ENCODE measurements around the gene LRRC53. TPM values are rescaled to one million over a fixed set of nuclear protein-coding genes. Genes with fewer than 3 reads are reported as not detected.

Gene LRRC53
- polyA plus RNA-seq, 2 of the 4 experiments (the other 2 are of a cell fraction): not detected

- no peak for TF ChIP-seq SMC3 (IDR thresholded peaks at IDR 0.05)
Observed at GRCh38 chr1:74457253-74457652, 55.2 kb downstream of the LRRC53 start (continued).

- Histone ChIP-seq H3K4me3 (no peak overlapping the region), H3K27ac (no peak overlapping the region), H3K9me3 (no peaks in the 10 kb centered on the region), H3K4me2 (no peak overlapping the region), H3K4me1 (no peaks in the 10 kb centered on the region)
- no peak for TF ChIP-seq FOSL2 (IDR thresholded peaks at IDR 0.05)
- no peak for TF ChIP-seq FOSL2 (CRISPR knock-in tag; IDR thresholded peaks at IDR 0.05)
- TF ChIP-seq ZNF302 (CRISPR knock-in tag; IDR thresholded peaks at IDR 0.05): no peak
- no peak for TF ChIP-seq HOXA7 (CRISPR knock-in tag; IDR thresholded peaks at IDR 0.05)
- no peak for TF ChIP-seq JUNB (IDR thresholded peaks at IDR 0.05)
- no peak for TF ChIP-seq NR3C1 (IDR thresholded peaks at IDR 0.05)
- no peak for TF ChIP-seq CTCF (IDR thresholded peaks at IDR 0.05)
- no peak for TF ChIP-seq PHF8 (IDR thresholded peaks at IDR 0.05; ENCODE audit: borderline replicate concordance, low read depth)
- no peak for TF ChIP-seq EP300 (IDR thresholded peaks at IDR 0.05)
- no peak for TF ChIP-seq HMGXB4 (CRISPR knock-in tag; IDR thresholded peaks at IDR 0.05; ENCODE audit: borderline replicate concordance)
- no peak for TF ChIP-seq POLR2AphosphoS2 (conservative IDR thresholded peaks at IDR 0.05; ENCODE audit: low read length)
- ChIA-PET POLR2A (no interaction called here), CTCF (interaction anchor here (0.8 kb wide), 1 partner anchor 10 kb away, joined by 3 read pairs; no protein-coding TSS in a partner anchor)
- ATAC-seq (no peak), DNase-seq (ENCODE audit: low read depth in 1 of 2, low spot score in 1 of 2) (no peak), FAIRE-seq (no peak)
Observed at GRCh38 chr1:74455390-74455789, 57.0 kb downstream of the LRRC53 start.

- FAIRE-seq: no peak
- TF ChIP-seq ELK1 (IDR thresholded peaks at IDR 0.05; ENCODE audit: low read depth, low read length) (no peak), SMC3 (IDR thresholded peaks at IDR 0.05) (no peak), TP53 (CRISPR knock-in tag; IDR thresholded peaks at IDR 0.05) (no peak), USF2 (IDR thresholded peaks at IDR 0.05) (no peak), E2F6 (IDR thresholded peaks at IDR 0.05; ENCODE audit: borderline replicate concordance, low read depth) (no peak), FOSB (CRISPR knock-in tag; IDR thresholded peaks at IDR 0.05) (no peak), HES2 (IDR thresholded peaks at IDR 0.05) (no peak), CEBPB (IDR thresholded peaks at IDR 0.05) (no peak), JUNB (IDR thresholded peaks at IDR 0.05) (no peak), RNF2 (IDR thresholded peaks at IDR 0.05; ENCODE audit: borderline replicate concordance, low read depth) (no peak), RAD21 (conservative IDR thresholded peaks at IDR 0.05 in 1 of 2, IDR thresholded peaks at IDR 0.05 in 1 of 2) (no peak), BCL3 (IDR thresholded peaks at IDR 0.05) (no peak), PHF8 (IDR thresholded peaks at IDR 0.05; ENCODE audit: borderline replicate concordance, low read depth) (no peak), REST (IDR thresholded peaks at IDR 0.05) (no peak), KDM5A (IDR thresholded peaks at IDR 0.05) (no peak)
Observed at GRCh38 chr1:74453277-74453676, 59.1 kb downstream of the LRRC53 start.

More at GRCh38 chr1:74453277-74453676, 59.1 kb downstream of the LRRC53 start:
- 11% methylated on average over 2 of the region's 2 CpGs for WGBS (ENCODE audit: missing lambda C conversion rate)
- Histone ChIP-seq H3K4me1 (no peaks in the 10 kb centered on the region), H3K4me2 (no peak overlapping the region), H3K4me3 (no peak overlapping the region), H3K27ac (no peak overlapping the region), H3K9me3 (no peaks in the 10 kb centered on the region)
- CTCF ChIA-PET: no interaction called here
- DNase-seq (ENCODE audit: low read depth in 1 of 2, low spot score in 1 of 2) (no peak), ATAC-seq (no peak)
- POLR2A ChIA-PET: no interaction called here
